Endothelial cell of umbilical vein (primary cell): ENCODE data around the gene LIMD2. TPM values are rescaled to one million over a fixed set of nuclear protein-coding genes. Genes with fewer than 3 reads are reported as not detected.

Experiments
- BruUV-seq: library from RNA; stranded (reverse); fragments of 400-500 nt; replicated peaks from 2 replicates; lab custom pipeline; 2021; lab: Mats Ljungman, UMichigan
- CTCF ChIA-PET: fragments of 300-600, 350-600 bp; sonication (Branson Sonifier 250); formaldehyde crosslinking; loops from one replicate; lab custom pipeline; 2021; ENCODE audit warnings: antibody characterized with exemption, inconsistent platforms; lab: Charles Lee
- POLR2A ChIA-PET: fragments of 300-600, 350-600 bp; sonication (Branson Sonifier 250); formaldehyde crosslinking; loops from one replicate; lab custom pipeline; 2021; ENCODE audit warnings: antibody characterized with exemption, inconsistent platforms; lab: Charles Lee
- DNase-seq: peaks from one replicate; pipeline ENCODE4 v3.0.0-alpha.2; 2011; ENCODE audit warnings: low read depth, low spot score
- FAIRE-seq: peaks from 2 replicates; lab custom pipeline; 2011; peaks lifted over from hg19 to GRCh38; lab: Jason Lieb, UNC
- H2AFZ ChIP-seq: 2 replicates; pipeline ENCODE4 v1.6.0; 2012; ENCODE audit warnings: low read depth, low read length, control low read depth, inconsistent platforms
- H3K27ac ChIP-seq: 2 replicates; pipeline ENCODE4 v1.5.1; 2011; ENCODE audit warnings: low read depth, mild to moderate bottlenecking, control low read depth, low read length, moderate library complexity; ENCODE audit not compliant: insufficient read depth
- H3K27me3 ChIP-seq, 2 experiments: 2 replicates each; pipeline versions ENCODE4 v1.6.0 to v1.6.1; 2011; ENCODE audit warnings: low read length in 2 of 2, mixed read lengths in 1 of 2; ENCODE audit not compliant: control insufficient read depth in 2 of 2, insufficient read depth in 2 of 2
- H3K36me3 ChIP-seq, 2 experiments: 2 replicates in 1 of 2; 3 replicates in 1 of 2; pipeline ENCODE4 v1.5.1; 2011; ENCODE audit warnings: low read length in 2 of 2, mild to moderate bottlenecking in 1 of 2, moderate library complexity in 1 of 2; ENCODE audit not compliant: control insufficient read depth in 2 of 2, insufficient read depth in 2 of 2; ENCODE audit errors: extremely low read depth in 1 of 2
- H3K4me1 ChIP-seq: 3 replicates; pipeline ENCODE4 v1.5.1; 2011; ENCODE audit warnings: mild to moderate bottlenecking, low read length; ENCODE audit not compliant: control insufficient read depth, insufficient read depth; ENCODE audit errors: extremely low read depth
- H3K4me2 ChIP-seq: 2 replicates; pipeline ENCODE4 v1.6.1; 2011; ENCODE audit warnings: low read length, control low read depth, mixed read lengths; ENCODE audit not compliant: insufficient read depth
- H3K4me3 ChIP-seq, 3 experiments: fragments of 200-600 bp in 1 of 3; sonication (generic), shearing (Covaris generic) in 1 of 3; replicated peaks in 1 of 3; 2 replicates each; pipeline ENCODE4 v1.5.1; 2011 to 2016; ENCODE audit warnings: control low read depth in 3 of 3, low read length in 3 of 3, mild to moderate bottlenecking in 2 of 3, inconsistent platforms in 1 of 3, low read depth in 1 of 3, moderate library complexity in 1 of 3; ENCODE audit not compliant: insufficient read depth in 1 of 3
- H3K79me2 ChIP-seq: 2 replicates; pipeline ENCODE4 v1.6.0; 2012; ENCODE audit warnings: low read length, inconsistent platforms; ENCODE audit not compliant: control insufficient read depth, insufficient read depth
- H3K9ac ChIP-seq: replicated peaks from 2 replicates; pipeline ENCODE3; 2011; ENCODE audit warnings: low read length, control low read depth; ENCODE audit not compliant: insufficient read depth; ENCODE audit errors: extremely low read depth
- H3K9me1 ChIP-seq: replicated peaks from 3 replicates; pipeline ENCODE4 v1.6.0; 2011; ENCODE audit warnings: mild to moderate bottlenecking, low read length; ENCODE audit not compliant: control insufficient read depth, insufficient read depth; ENCODE audit errors: extremely low read depth
- H3K9me3 ChIP-seq: replicated peaks from 2 replicates; pipeline ENCODE4 v1.5.1; 2012; ENCODE audit warnings: low read length, inconsistent platforms; ENCODE audit not compliant: control insufficient read depth, insufficient read depth
- H4K20me1 ChIP-seq: replicated peaks from 2 replicates; pipeline ENCODE3; 2011; ENCODE audit warnings: mild to moderate bottlenecking, low read length; ENCODE audit not compliant: control insufficient read depth, insufficient read depth; ENCODE audit errors: extremely low read depth
- EZH2 ChIP-seq: IDR thresholded peaks from 2 replicates; pipeline ENCODE4 v1.6.1; 2012; ENCODE audit warnings: borderline replicate concordance, low read depth, mild to moderate bottlenecking, moderate library complexity, low read length, inconsistent platforms; ENCODE audit not compliant: severe bottlenecking
- FOS ChIP-seq: IDR thresholded peaks from 2 replicates; pipeline ENCODE4 v1.6.1; 2011; ENCODE audit warnings: mild to moderate bottlenecking, low read length, moderate library complexity, borderline replicate concordance; ENCODE audit not compliant: insufficient read depth
- GATA2 ChIP-seq: IDR thresholded peaks from 2 replicates; pipeline ENCODE4 v1.7.0; 2011; ENCODE audit warnings: low read depth, mild to moderate bottlenecking, moderate library complexity, mixed read lengths, low read length; ENCODE audit not compliant: insufficient read length, insufficient read depth
- JUN ChIP-seq: IDR thresholded peaks from 2 replicates; pipeline ENCODE4 v1.6.1; 2011; ENCODE audit warnings: borderline replicate concordance, low read depth; ENCODE audit not compliant: insufficient read length, insufficient read depth
- MAX ChIP-seq: IDR thresholded peaks from 2 replicates; pipeline ENCODE4 v1.6.1; 2011; ENCODE audit not compliant: insufficient read depth, insufficient read length
- MYC ChIP-seq: IDR thresholded peaks from one replicate; pipeline ENCODE4 v1.6.1; 2011; ENCODE audit warnings: mild to moderate bottlenecking, low read depth, low read length
- POLR2A ChIP-seq: IDR thresholded peaks from 2 replicates; pipeline ENCODE4 v1.6.1; 2012; ENCODE audit warnings: low read depth, mild to moderate bottlenecking, control low read depth, low read length
- POLR2AphosphoS5 ChIP-seq: IDR thresholded peaks from 2 replicates; pipeline ENCODE4 v1.6.1; 2012; ENCODE audit warnings: low read depth, mild to moderate bottlenecking, control low read depth, low read length, moderate library complexity; ENCODE audit not compliant: insufficient read depth
- dilution Hi-C: fragments of 300-500 bp; cut with MboI; formaldehyde crosslinking; loops from one replicate; pipeline ENCODE4 v1.15.0; 2019; ENCODE audit warnings: low sequenced_read_pairs; ENCODE audit not compliant: extremely low pct_ligation_motif_present
- intact Hi-C: fragments of 100-400 bp; cut with micrococcal nuclease; formaldehyde crosslinking; loops from one replicate; pipeline ENCODE4 v1.10.0; 2022
- polyA plus RNA-seq, 4 experiments: library from polyadenylated mRNA; depleted of rRNA in 3 of 4; stranded (reverse) in 3 of 4; unstranded in 1 of 4; fragments of >200 nt; gene quantifications; 2 replicates each; pipeline versions ENCODE4 v1.2.1 to v1.2.3, GENCODE V29; 2011 to 2012; ENCODE audit warnings: missing spikeins in 1 of 4
- total RNA-seq: library from RNA; stranded (reverse); gene quantifications from 2 replicates; pipeline ENCODE4 v1.2.3, GENCODE V29; 2021
- TF ChIP-seq, protein P1 (sequence below), 2 donors: IDR thresholded peaks; 1 replicate in 1 of 2; 2 replicates in 1 of 2; pipeline ENCODE4 v1.5.1; 2011; ENCODE audit warnings: low read length in 2 of 2, mild to moderate bottlenecking in 2 of 2, moderate library complexity in 2 of 2, control low read depth in 1 of 2, inconsistent platforms in 1 of 2, low read depth in 1 of 2; ENCODE audit not compliant: insufficient read depth in 1 of 2; ENCODE audit errors: extremely low read depth in 1 of 2

LIMD2 gene
- total and polyA plus RNA-seq, 2 donors (not counting 3 experiments of a cell fraction or from before 2014, with no cell fraction given), result 69.0 to 83.9 TPM

DNA sequence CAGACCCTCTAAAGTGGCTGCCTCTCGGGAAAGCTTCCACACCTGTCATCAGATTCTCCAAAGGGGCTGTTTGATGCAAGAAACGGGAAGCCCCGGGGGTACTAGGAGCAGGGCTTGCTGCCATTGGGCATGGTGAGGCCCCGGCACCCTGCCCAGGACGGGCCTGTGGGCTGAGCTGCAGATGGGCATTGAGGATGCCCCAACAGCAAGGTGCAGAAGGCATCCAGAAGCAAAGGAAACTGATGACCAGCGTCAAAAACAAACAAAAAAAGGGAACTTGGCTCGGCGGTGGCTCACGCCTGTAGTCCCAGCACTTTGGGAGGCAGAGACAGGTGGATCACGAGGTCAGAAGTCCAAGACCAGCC lies 1.5 kb upstream of the LIMD2 start:
- Histone ChIP-seq H3K36me3 (peaks cover 0 to 8% of the 10 kb centered on the region in 2 experiments), H3K9ac (no peak overlapping the region), H4K20me1 (no peaks in the 10 kb centered on the region), H3K79me2 (peaks cover 9% of the 10 kb centered on the region), H3K9me1 (no peaks in the 10 kb centered on the region), H3K9me3 (no peaks in the 10 kb centered on the region), H2AFZ (peak overlapping the region; percentile 71), H3K4me3 (peak overlapping the region in 2 of 3 experiments; percentile 7 to 23), H3K4me1 (peaks cover 27% of the 10 kb centered on the region), H3K4me2 (peak overlapping the region; percentile 40), H3K27me3 (no peaks in the 10 kb centered on the region), H3K27ac (peak overlapping the region; percentile 77)
- TF ChIP-seq, protein P1, sequence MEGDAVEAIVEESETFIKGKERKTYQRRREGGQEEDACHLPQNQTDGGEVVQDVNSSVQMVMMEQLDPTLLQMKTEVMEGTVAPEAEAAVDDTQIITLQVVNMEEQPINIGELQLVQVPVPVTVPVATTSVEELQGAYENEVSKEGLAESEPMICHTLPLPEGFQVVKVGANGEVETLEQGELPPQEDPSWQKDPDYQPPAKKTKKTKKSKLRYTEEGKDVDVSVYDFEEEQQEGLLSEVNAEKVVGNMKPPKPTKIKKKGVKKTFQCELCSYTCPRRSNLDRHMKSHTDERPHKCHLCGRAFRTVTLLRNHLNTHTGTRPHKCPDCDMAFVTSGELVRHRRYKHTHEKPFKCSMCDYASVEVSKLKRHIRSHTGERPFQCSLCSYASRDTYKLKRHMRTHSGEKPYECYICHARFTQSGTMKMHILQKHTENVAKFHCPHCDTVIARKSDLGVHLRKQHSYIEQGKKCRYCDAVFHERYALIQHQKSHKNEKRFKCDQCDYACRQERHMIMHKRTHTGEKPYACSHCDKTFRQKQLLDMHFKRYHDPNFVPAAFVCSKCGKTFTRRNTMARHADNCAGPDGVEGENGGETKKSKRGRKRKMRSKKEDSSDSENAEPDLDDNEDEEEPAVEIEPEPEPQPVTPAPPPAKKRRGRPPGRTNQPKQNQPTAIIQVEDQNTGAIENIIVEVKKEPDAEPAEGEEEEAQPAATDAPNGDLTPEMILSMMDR (IDR thresholded peaks at IDR 0.05; ENCODE audit: extremely low read depth in 1 of 2, insufficient read depth in 1 of 2, low read depth in 1 of 2, low read length in 2 of 2), result no peak
- TF ChIP-seq FOS (no peak), MAX (no peak), GATA2 (no peak), JUN (no peak), POLR2AphosphoS5 (no peak), EZH2 (no peak), MYC (no peak), POLR2A (no peak)
- intact Hi-C loops (loop anchor here (1.0 kb wide), 1 partner anchor 72 kb away; the partner anchor contains the start of gene CCDC47), dilution Hi-C loops (no loop called here)
- BruUV-seq, result no TSS peak
- CTCF ChIA-PET, result interaction anchor here (0.8 to 1.6 kb wide), 4 partner anchors 9 to 12 kb away, joined by 3 to 6 read pairs (median 4); no protein-coding TSS in a partner anchor
- DNase-seq (no peak), FAIRE-seq (no peak)
- POLR2A ChIA-PET, result no interaction called here
